ENCODE results near the gene EDAR.

GRCh38 chr2:109029490-109030201 lies 40.6 kb upstream of the EDAR start:
- TF ChIP-seq ELK1 (IDR thresholded peaks at IDR 0.05; ENCODE audit: low read depth, low read length) (no peak), ZFP36 (IDR thresholded peaks at IDR 0.05; ENCODE audit: borderline replicate concordance, partially characterized antibody) (no peak), POLR2A (IDR thresholded peaks at IDR 0.05; ENCODE audit: low read length) (no peak), KDM1A (IDR thresholded peaks at IDR 0.05; ENCODE audit: low read depth) (no peak), CTCF (IDR thresholded peaks at IDR 0.05) (no peak), PHF8 (IDR thresholded peaks at IDR 0.05; ENCODE audit: borderline replicate concordance, low read depth) (no peak), MAX (IDR thresholded peaks at IDR 0.05) (no peak), POLR2AphosphoS2 (conservative IDR thresholded peaks at IDR 0.05; ENCODE audit: low read length) (no peak), KDM5A (IDR thresholded peaks at IDR 0.05) (no peak), ESRRA (IDR thresholded peaks at IDR 0.05; ENCODE audit: borderline replicate concordance, low read length) (no peak), BHLHE40 (IDR thresholded peaks at IDR 0.05; ENCODE audit: low read depth, low read length) (no peak), EHMT2 (IDR thresholded peaks at IDR 0.05; ENCODE audit: low read depth) (no peak), RCOR1 (IDR thresholded peaks at IDR 0.05; ENCODE audit: low read depth, low read length) (no peak)
